ENCODE measurements around the gene SRPK2.
"Not testable (repeated sequence)": the region's sequence is repeated elsewhere in the genome, so short reads cannot be mapped to it uniquely, and the experiment has no call there.

SRPK2 gene

DNA sequence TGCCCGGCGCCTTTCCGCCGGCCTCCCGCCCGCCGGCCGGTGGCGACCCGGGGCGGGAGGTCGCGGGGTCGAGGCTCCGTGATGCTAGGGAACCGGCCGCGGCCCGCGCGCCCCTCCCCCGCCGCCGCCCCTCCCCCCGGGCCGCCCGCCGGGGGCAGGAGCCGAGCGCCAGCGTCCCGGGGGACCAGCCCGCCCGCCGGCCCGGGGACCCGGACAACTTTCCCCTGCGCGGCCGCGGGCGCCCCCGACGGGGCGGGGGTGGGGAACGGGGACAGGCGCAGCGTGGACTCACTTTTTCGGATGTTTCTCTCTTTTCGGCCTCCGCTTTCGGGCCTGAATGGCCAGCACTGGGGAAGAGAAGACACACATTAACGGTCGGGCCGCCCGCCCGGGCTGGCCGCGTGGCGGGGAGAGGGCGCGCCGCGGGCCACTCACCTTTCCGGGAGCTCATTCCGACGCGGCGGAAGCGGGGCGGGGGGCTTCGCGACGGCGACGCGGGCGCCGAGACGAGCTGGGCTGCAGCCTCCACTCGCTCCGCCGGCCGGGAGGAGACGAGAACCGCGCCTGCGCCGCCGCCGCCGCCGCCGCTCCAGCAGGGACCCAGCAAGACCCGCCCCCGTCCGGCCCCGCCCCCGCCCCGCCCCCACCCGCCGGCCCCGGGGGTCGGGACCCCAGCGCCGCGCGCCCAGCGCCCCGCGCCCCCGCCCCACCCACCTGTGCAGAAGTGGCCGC, at the start of gene SRPK2:
TSS of gene SRPK2 (minus strand) at position 566 of the 732 bp plus-strand sequence.
- Histone ChIP-seq H3K4me3 (peak within 1 kb of the TSS; percentile 64), H3K27me3 (ENCODE audit: low read depth) (no peaks in the 10 kb centered on the region), H3K9me3 (no peaks in the 10 kb centered on the region), H3K36me3 (replicated peaks) (0 out of 2 replicates have a peak, but pooled peaks cover 3% of the 10 kb centered on the region), H3K4me1 (peaks cover 11% of the 10 kb centered on the region)
- DNase-seq (ENCODE audit: low spot score in 2 of 2) = peak; percentile 54 to 87
- in situ Hi-C loops (cut with MboI; ENCODE audit: low sequenced_read_pairs) = no loop called here

GRCh38 chr7:105438254-105438653, 49.5 kb upstream of the SRPK2 start:
- Histone ChIP-seq H3K9me3 (no peaks in the 10 kb centered on the region), H3K4me1 (no peaks in the 10 kb centered on the region), H3K36me3 (replicated peaks) (no peaks in the 10 kb centered on the region), H3K4me3 (no peak overlapping the region), H3K27me3 (ENCODE audit: low read depth) (no peaks in the 10 kb centered on the region)
- in situ Hi-C loops (cut with MboI; ENCODE audit: low sequenced_read_pairs) = no loop called here
- no peak for DNase-seq (ENCODE audit: low spot score in 2 of 2)

DNA sequence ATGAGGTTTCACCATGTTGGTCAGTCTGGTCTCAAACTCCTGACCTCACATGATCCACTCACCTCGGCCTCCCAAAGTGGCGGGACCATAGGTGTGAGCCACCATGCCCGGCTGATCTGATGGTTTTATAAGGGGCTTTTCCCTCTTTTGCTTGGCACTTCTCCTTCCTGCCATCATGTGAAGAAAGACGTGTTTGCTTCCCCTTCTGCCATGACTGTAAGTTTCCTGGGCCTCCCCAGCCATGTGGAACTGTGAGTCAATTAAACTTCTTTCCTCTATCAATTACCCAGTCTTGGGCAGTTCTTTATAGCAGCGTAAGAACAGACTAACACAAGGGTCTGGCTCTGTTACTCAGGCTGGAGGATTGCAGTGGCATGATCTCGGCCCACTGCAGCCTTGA, 48.6 kb upstream of the SRPK2 start:
- H3K36me3 ChIP-seq (replicated peaks); H3K4me1 ChIP-seq; H3K27me3 ChIP-seq (ENCODE audit: low read depth); H3K9me3 ChIP-seq; H3K4me3 ChIP-seq; DNase-seq (ENCODE audit: low spot score in 2 of 2); in situ Hi-C loops (cut with MboI; ENCODE audit: low sequenced_read_pairs): not testable (repeated sequence)

DNA sequence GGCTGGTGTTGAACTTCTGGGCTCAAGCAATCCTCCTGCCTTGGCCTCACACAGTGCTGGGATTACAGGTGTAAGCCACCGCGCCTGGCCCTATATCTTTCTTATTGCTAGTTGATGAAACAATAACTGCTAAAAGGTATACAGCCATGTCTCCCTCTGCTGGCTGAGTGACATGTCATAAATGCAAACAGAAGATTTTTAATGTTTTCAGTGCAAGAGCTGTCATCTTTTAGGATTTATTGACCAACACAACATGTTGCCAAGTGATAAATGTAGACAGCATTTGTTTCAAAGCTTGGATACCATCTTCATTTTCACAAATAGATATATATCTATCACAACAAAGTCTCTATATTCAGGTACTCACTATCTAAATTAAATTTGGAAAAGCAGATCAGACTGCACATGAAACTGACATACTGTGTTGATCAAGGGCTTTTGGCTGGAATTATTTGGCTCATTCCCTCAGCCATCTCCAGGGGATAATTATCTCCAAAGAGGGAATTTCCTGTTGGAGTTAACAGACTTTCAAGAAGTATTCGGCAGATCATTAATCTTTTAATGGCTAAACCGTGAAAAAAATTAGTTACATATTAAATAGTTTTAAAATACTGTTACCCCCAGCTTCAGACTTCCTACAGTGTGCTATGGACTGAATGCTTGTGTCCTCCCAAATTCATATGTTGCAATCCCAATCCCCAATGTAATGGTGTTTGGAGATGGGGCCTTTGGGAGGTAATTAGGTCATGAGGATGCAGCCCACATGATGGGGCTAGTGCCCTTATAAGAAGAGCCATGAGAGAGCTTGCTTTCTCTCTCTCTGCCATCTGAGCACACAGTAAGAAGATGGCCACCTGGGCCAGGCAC, 41.3 kb upstream of the SRPK2 start:
- peak in 1 of 2 experiments; percentile 51 for DNase-seq (ENCODE audit: low spot score in 2 of 2)
- H3K4me3 ChIP-seq = no peak overlapping the region
- in situ Hi-C loops (cut with MboI; ENCODE audit: low sequenced_read_pairs) = no loop called here

GRCh38 chr7:105426606-105427146, 38.0 kb upstream of the SRPK2 start:
- Histone ChIP-seq H3K9me3 (no peaks in the 10 kb centered on the region), H3K4me3 (no peak overlapping the region), H3K4me1 (peaks cover 3% of the 10 kb centered on the region; the same call in 1 of the 2 replicates), H3K27me3 (ENCODE audit: low read depth) (no peaks in the 10 kb centered on the region), H3K36me3 (replicated peaks) (no peaks in the 10 kb centered on the region; the same call in 1 of the 2 replicates)
- in situ Hi-C loops (cut with MboI; ENCODE audit: low sequenced_read_pairs) = no loop called here
- DNase-seq (ENCODE audit: low spot score in 2 of 2) = no peak

More for the DNA sequence above, 41.3 kb upstream of the SRPK2 start:
- H3K36me3 ChIP-seq (replicated peaks) = no peaks in the 10 kb centered on the region; the same call in 1 of the 2 replicates
- no peaks in the 10 kb centered on the region for H3K27me3 ChIP-seq (ENCODE audit: low read depth)
- H3K4me1 ChIP-seq = no peaks in the 10 kb centered on the region
- no peaks in the 10 kb centered on the region for H3K9me3 ChIP-seq

DNA sequence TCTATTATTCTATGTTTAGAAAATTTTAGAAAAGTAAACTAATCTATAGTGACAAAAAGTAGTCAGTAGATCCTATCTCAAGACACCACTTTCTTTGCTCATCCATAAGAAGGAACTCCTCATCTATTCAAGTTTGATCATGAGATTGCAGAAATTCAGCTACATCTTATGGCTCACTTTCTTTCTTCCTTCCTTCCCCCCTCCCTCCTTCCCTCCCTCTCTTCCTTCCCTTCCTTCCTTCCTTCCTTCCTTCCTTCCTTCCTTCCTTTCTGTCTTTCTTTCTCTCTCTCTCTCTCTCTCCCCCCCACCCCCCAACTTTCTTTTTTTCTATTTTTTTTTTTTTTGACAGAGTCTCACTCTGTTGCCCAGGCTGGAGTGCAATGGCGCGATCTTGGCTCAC, 35.3 kb upstream of the SRPK2 start:
- no peaks in the 10 kb centered on the region for H3K36me3 ChIP-seq (replicated peaks)
- H3K9me3 ChIP-seq = no peaks in the 10 kb centered on the region
- no peak for DNase-seq (ENCODE audit: low spot score in 2 of 2)
- no peaks in the 10 kb centered on the region for H3K27me3 ChIP-seq (ENCODE audit: low read depth)
- no peak overlapping the region for H3K4me3 ChIP-seq
- in situ Hi-C loops (cut with MboI; ENCODE audit: low sequenced_read_pairs) = no loop called here
- H3K4me1 ChIP-seq = peaks cover 3% of the 10 kb centered on the region; the same call in 1 of the 2 replicates

DNA sequence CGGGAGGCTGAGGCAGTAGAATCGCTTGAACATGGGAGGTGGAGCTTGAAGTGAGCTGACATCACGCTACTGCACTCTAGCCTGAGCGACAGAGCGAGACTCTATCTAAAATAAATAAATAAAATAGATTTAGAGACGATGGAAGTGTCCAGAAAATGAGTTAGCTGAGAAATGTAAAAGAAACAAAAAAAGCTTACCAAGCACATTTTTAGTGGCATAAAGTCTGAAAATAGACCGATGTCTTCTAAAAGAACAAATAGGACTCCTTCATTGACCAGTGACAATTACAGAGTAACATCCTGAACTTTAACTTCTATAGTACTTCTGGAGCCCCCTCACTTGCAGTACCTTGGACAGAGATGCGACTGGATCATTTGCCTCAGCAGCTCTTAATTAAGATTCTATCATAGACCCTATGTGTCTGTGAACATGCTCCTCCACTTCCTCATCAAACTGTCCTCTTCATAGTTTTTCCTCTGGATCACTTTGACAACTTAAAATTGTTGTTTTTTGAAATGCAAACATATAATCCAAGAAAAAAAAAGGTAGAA, 25.2 kb upstream of the SRPK2 start:
- Histone ChIP-seq H3K4me1 (no peaks in the 10 kb centered on the region), H3K9me3 (no peaks in the 10 kb centered on the region), H3K4me3 (no peak overlapping the region), H3K36me3 (replicated peaks) (no peaks in the 10 kb centered on the region), H3K27me3 (ENCODE audit: low read depth) (no peaks in the 10 kb centered on the region)
- in situ Hi-C loops (cut with MboI; ENCODE audit: low sequenced_read_pairs) = no loop called here
- DNase-seq (ENCODE audit: low spot score in 2 of 2) = no peak

GRCh38 chr7:105410774-105411173, 22.1 kb upstream of the SRPK2 start:
- in situ Hi-C loops (cut with MboI; ENCODE audit: low sequenced_read_pairs); H3K4me3 ChIP-seq; H3K36me3 ChIP-seq (replicated peaks); DNase-seq (ENCODE audit: low spot score in 2 of 2); H3K9me3 ChIP-seq; H3K4me1 ChIP-seq; H3K27me3 ChIP-seq (ENCODE audit: low read depth): not testable (repeated sequence)

GRCh38 chr7:105409775-105410174, 21.1 kb upstream of the SRPK2 start:
- in situ Hi-C loops (cut with MboI; ENCODE audit: low sequenced_read_pairs); H3K9me3 ChIP-seq; H3K27me3 ChIP-seq (ENCODE audit: low read depth); H3K4me1 ChIP-seq; H3K36me3 ChIP-seq (replicated peaks); H3K4me3 ChIP-seq; DNase-seq (ENCODE audit: low spot score in 2 of 2): not testable (repeated sequence)

- Histone ChIP-seq H3K9me3 (no peaks in the 10 kb centered on the region), H3K4me1 (no peaks in the 10 kb centered on the region), H3K27me3 (ENCODE audit: low read depth) (no peaks in the 10 kb centered on the region), H3K36me3 (replicated peaks) (no peaks in the 10 kb centered on the region), H3K4me3 (no peak overlapping the region)
- in situ Hi-C loops (cut with MboI; ENCODE audit: low sequenced_read_pairs) = no loop called here
- DNase-seq (ENCODE audit: low spot score in 2 of 2) = no peak
Measured at GRCh38 chr7:105408791-105409410, 20.2 kb upstream of the SRPK2 start.

- DNase-seq (ENCODE audit: low spot score in 2 of 2) = no peak
- in situ Hi-C loops (cut with MboI; ENCODE audit: low sequenced_read_pairs) = no loop called here
- Histone ChIP-seq H3K36me3 (replicated peaks) (no peaks in the 10 kb centered on the region), H3K4me1 (peaks cover 4% of the 10 kb centered on the region), H3K27me3 (ENCODE audit: low read depth) (no peaks in the 10 kb centered on the region), H3K4me3 (no peak overlapping the region), H3K9me3 (no peaks in the 10 kb centered on the region)
Measured at GRCh38 chr7:105403128-105403527, 14.4 kb upstream of the SRPK2 start.

DNA sequence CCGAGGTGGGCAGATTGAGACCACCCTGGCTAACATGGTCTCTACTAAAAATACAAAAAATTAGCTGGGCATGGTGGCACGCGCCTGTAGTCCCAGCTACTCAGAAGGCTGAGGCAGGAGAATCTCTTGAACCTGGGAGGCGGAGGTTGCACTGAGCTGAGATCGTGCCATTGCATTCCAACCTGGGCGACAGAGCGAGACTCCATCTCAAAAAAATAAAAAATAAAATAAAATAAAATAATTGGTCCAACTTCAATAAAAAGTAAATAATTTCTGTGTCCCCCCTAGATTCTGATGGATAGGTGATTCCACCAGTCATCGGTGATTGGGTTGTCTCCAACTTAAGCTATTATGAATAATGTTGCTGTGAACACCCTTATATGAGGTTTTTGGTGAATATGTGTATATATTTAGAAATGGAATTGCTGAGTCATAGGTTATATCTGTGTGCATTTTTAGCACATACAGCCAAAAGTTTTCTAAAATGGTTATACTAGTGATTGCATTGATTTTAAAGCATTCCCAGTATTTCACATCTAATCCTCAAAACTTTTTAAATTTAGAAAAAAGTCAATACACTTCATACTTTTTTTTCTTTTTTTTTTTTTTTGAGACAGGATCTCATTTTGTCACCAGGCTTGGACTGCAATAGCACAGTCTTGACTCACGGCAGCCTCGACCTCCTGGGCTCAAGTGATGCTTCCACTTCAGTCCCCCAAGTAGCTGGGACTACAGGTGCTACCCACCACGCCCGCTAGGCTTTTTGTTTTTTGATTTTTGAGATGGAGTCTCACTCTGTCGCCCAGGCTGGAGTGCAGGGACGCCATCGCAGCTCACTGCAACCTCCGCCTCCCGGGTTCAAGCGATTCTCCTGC, 13.7 kb upstream of the SRPK2 start:
- H3K9me3 ChIP-seq = no peaks in the 10 kb centered on the region
- H3K4me1 ChIP-seq = peaks cover 4% of the 10 kb centered on the region
- H3K27me3 ChIP-seq (ENCODE audit: low read depth) = no peaks in the 10 kb centered on the region
- no peak overlapping the region for H3K4me3 ChIP-seq
- no peak for DNase-seq (ENCODE audit: low spot score in 2 of 2)
- H3K36me3 ChIP-seq (replicated peaks) = no peaks in the 10 kb centered on the region
- in situ Hi-C loops (cut with MboI; ENCODE audit: low sequenced_read_pairs) = no loop called here
